OCI-LY1 (cell line): ENCODE results near the gene C12orf60.

Source experiments
- EZH2 ChIP-seq: fragments of 200-600 bp; sonication (generic), shearing (Covaris generic); IDR thresholded peaks from 2 replicates; pipeline ENCODE4 v1.8.0; 2017; ENCODE audit warnings: borderline replicate concordance, mixed run types, mild to moderate bottlenecking, antibody characterized with exemption, low read length, moderate library complexity, mixed read lengths
- TF ChIP-seq, protein P1 (sequence below): fragments of 200-600 bp; sonication (generic), shearing (Covaris generic); IDR thresholded peaks from 2 replicates; pipeline ENCODE4 v1.5.1; 2017; ENCODE audit warnings: mild to moderate bottlenecking, antibody characterized with exemption, low read length, moderate library complexity, mixed read lengths

GRCh38 chr12:14827043-14827442 is 23.6 kb downstream of the C12orf60 start:
- TF ChIP-seq, protein P1, sequence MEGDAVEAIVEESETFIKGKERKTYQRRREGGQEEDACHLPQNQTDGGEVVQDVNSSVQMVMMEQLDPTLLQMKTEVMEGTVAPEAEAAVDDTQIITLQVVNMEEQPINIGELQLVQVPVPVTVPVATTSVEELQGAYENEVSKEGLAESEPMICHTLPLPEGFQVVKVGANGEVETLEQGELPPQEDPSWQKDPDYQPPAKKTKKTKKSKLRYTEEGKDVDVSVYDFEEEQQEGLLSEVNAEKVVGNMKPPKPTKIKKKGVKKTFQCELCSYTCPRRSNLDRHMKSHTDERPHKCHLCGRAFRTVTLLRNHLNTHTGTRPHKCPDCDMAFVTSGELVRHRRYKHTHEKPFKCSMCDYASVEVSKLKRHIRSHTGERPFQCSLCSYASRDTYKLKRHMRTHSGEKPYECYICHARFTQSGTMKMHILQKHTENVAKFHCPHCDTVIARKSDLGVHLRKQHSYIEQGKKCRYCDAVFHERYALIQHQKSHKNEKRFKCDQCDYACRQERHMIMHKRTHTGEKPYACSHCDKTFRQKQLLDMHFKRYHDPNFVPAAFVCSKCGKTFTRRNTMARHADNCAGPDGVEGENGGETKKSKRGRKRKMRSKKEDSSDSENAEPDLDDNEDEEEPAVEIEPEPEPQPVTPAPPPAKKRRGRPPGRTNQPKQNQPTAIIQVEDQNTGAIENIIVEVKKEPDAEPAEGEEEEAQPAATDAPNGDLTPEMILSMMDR = no peak
- TF ChIP-seq EZH2 = no peak
